Ishikawa (cell line): ENCODE data around the gene CACNA1C.

ENCODE experiments used
- CEBPB ChIP-seq: IDR thresholded peaks from 2 replicates; pipeline ENCODE4 v1.6.1; 2012
- CREB1 ChIP-seq: IDR thresholded peaks from 2 replicates; pipeline ENCODE4 v1.6.1; 2012; ENCODE audit warnings: low read depth
- EGR1 ChIP-seq: IDR thresholded peaks from 2 replicates; pipeline ENCODE4 v1.6.1; 2012
- EP300 ChIP-seq: IDR thresholded peaks from 2 replicates; pipeline ENCODE4 v1.6.1; 2012; ENCODE audit warnings: borderline replicate concordance
- RAD21 ChIP-seq: IDR thresholded peaks from 2 replicates; pipeline ENCODE4 v1.6.1; 2012; ENCODE audit warnings: low read depth
- TAF1 ChIP-seq: IDR thresholded peaks from 2 replicates; pipeline ENCODE4 v1.6.1; 2012; ENCODE audit warnings: low read depth, mild to moderate bottlenecking
- TCF12 ChIP-seq: IDR thresholded peaks from 2 replicates; pipeline ENCODE4 v1.6.1; 2012; ENCODE audit warnings: low read depth
- ZBTB7A ChIP-seq: IDR thresholded peaks from 2 replicates; pipeline ENCODE4 v1.6.1; 2012; ENCODE audit warnings: low read depth
- TF ChIP-seq, protein P1 (sequence below): IDR thresholded peaks from 2 replicates; pipeline ENCODE4 v1.6.1; 2012
- TF ChIP-seq, protein P2 (sequence below): IDR thresholded peaks from 2 replicates; pipeline ENCODE4 v1.6.1; 2012; ENCODE audit warnings: low read depth, mild to moderate bottlenecking
- TF ChIP-seq, protein P3 (sequence below): IDR thresholded peaks from 2 replicates; pipeline ENCODE4 v1.6.1; 2012

DNA sequence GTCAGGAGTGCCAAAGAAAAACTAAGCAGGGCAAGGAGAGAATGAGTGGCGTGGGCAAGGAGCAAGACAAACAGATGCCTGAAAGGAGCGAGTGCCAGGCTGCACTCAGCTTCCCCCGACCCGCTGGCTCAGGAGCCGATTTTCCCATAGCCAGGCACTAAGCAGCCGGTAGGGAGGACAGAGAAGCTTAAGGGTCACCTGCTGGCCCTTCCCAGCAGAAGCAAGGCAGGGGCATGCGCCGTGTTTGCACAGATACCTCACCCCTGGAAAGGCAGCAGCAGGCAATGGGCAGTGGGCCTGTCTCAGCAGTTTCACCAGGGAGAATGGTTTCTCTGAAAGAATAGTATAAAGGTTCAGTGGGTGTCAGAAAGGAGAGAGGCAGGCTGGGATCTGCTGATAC is 637.1 kb downstream of the CACNA1C start:
- TF ChIP-seq, protein P1, sequence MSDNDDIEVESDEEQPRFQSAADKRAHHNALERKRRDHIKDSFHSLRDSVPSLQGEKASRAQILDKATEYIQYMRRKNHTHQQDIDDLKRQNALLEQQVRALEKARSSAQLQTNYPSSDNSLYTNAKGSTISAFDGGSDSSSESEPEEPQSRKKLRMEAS = no peak
- TF ChIP-seq EP300 (no peak), RAD21 (no peak), CREB1 (no peak), CEBPB (no peak), TAF1 (no peak), EGR1 (no peak), TCF12 (no peak), ZBTB7A (no peak)
- TF ChIP-seq, protein P2, sequence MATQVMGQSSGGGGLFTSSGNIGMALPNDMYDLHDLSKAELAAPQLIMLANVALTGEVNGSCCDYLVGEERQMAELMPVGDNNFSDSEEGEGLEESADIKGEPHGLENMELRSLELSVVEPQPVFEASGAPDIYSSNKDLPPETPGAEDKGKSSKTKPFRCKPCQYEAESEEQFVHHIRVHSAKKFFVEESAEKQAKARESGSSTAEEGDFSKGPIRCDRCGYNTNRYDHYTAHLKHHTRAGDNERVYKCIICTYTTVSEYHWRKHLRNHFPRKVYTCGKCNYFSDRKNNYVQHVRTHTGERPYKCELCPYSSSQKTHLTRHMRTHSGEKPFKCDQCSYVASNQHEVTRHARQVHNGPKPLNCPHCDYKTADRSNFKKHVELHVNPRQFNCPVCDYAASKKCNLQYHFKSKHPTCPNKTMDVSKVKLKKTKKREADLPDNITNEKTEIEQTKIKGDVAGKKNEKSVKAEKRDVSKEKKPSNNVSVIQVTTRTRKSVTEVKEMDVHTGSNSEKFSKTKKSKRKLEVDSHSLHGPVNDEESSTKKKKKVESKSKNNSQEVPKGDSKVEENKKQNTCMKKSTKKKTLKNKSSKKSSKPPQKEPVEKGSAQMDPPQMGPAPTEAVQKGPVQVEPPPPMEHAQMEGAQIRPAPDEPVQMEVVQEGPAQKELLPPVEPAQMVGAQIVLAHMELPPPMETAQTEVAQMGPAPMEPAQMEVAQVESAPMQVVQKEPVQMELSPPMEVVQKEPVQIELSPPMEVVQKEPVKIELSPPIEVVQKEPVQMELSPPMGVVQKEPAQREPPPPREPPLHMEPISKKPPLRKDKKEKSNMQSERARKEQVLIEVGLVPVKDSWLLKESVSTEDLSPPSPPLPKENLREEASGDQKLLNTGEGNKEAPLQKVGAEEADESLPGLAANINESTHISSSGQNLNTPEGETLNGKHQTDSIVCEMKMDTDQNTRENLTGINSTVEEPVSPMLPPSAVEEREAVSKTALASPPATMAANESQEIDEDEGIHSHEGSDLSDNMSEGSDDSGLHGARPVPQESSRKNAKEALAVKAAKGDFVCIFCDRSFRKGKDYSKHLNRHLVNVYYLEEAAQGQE = no peak
- TF ChIP-seq, protein P3, sequence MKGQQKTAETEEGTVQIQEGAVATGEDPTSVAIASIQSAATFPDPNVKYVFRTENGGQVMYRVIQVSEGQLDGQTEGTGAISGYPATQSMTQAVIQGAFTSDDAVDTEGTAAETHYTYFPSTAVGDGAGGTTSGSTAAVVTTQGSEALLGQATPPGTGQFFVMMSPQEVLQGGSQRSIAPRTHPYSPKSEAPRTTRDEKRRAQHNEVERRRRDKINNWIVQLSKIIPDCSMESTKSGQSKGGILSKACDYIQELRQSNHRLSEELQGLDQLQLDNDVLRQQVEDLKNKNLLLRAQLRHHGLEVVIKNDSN = no peak
